ENCODE data around the gene TRIM8. TPM values are rescaled to one million over a fixed set of nuclear protein-coding genes. Genes with fewer than 3 reads are reported as not detected.

Gene TRIM8
- total RNA-seq, 1 donor from 2014 or later: 219 TPM

- Mint-ChIP-seq H3K4me3 (ENCODE audit: unreplicated experiment) (peak overlapping the region; percentile 88), H3K9me3 (ENCODE audit: unreplicated experiment) (no peaks in the 10 kb centered on the region), H3K27ac (ENCODE audit: unreplicated experiment) (peak overlapping the region; percentile 87), H3K36me3 (ENCODE audit: low read depth, unreplicated experiment) (peaks cover 26% of the 10 kb centered on the region), H3K27me3 (ENCODE audit: unreplicated experiment) (peaks cover 21% of the 10 kb centered on the region), H3K4me1 (ENCODE audit: unreplicated experiment) (peaks cover 30% of the 10 kb centered on the region)
- DNase-seq (ENCODE audit: low spot score): no peak
- TF ChIP-seq, protein P1, sequence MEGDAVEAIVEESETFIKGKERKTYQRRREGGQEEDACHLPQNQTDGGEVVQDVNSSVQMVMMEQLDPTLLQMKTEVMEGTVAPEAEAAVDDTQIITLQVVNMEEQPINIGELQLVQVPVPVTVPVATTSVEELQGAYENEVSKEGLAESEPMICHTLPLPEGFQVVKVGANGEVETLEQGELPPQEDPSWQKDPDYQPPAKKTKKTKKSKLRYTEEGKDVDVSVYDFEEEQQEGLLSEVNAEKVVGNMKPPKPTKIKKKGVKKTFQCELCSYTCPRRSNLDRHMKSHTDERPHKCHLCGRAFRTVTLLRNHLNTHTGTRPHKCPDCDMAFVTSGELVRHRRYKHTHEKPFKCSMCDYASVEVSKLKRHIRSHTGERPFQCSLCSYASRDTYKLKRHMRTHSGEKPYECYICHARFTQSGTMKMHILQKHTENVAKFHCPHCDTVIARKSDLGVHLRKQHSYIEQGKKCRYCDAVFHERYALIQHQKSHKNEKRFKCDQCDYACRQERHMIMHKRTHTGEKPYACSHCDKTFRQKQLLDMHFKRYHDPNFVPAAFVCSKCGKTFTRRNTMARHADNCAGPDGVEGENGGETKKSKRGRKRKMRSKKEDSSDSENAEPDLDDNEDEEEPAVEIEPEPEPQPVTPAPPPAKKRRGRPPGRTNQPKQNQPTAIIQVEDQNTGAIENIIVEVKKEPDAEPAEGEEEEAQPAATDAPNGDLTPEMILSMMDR (IDR thresholded peaks at IDR 0.05; ENCODE audit: unreplicated experiment): no peak
Observed at GRCh38 chr10:102641402-102641801, 2.9 kb upstream of the TRIM8 start.

- peaks cover 34% of the 10 kb centered on the region for H3K4me1 Mint-ChIP-seq (ENCODE audit: unreplicated experiment)
- H3K27ac Mint-ChIP-seq (ENCODE audit: unreplicated experiment): peak overlapping the region; percentile 87
- peak; percentile 97 for DNase-seq (ENCODE audit: low spot score)
- H3K36me3 Mint-ChIP-seq (ENCODE audit: low read depth, unreplicated experiment): peaks cover 32% of the 10 kb centered on the region
- H3K27me3 Mint-ChIP-seq (ENCODE audit: unreplicated experiment): peaks cover 25% of the 10 kb centered on the region
- H3K4me3 Mint-ChIP-seq (ENCODE audit: unreplicated experiment): peak overlapping the region; percentile 88
- H3K9me3 Mint-ChIP-seq (ENCODE audit: unreplicated experiment): no peaks in the 10 kb centered on the region
- TF ChIP-seq, protein P1 (IDR thresholded peaks at IDR 0.05; ENCODE audit: unreplicated experiment): no peak
Observed at GRCh38 chr10:102641880-102642735, 2.2 kb upstream of the TRIM8 start.

- TF ChIP-seq, protein P1 (IDR thresholded peaks at IDR 0.05; ENCODE audit: unreplicated experiment): no peak
- DNase-seq (ENCODE audit: low spot score): peak; percentile 53
- peak overlapping the region; percentile 94 for H3K27ac Mint-ChIP-seq (ENCODE audit: unreplicated experiment)
- peak overlapping the region; percentile 93 for H3K4me3 Mint-ChIP-seq (ENCODE audit: unreplicated experiment)
- peaks cover 25% of the 10 kb centered on the region for H3K27me3 Mint-ChIP-seq (ENCODE audit: unreplicated experiment)
- no peaks in the 10 kb centered on the region for H3K9me3 Mint-ChIP-seq (ENCODE audit: unreplicated experiment)
- peaks cover 36% of the 10 kb centered on the region for H3K36me3 Mint-ChIP-seq (ENCODE audit: low read depth, unreplicated experiment)
- H3K4me1 Mint-ChIP-seq (ENCODE audit: unreplicated experiment): peaks cover 38% of the 10 kb centered on the region
Observed at GRCh38 chr10:102642736-102643335, 1.4 kb upstream of the TRIM8 start.

DNA sequence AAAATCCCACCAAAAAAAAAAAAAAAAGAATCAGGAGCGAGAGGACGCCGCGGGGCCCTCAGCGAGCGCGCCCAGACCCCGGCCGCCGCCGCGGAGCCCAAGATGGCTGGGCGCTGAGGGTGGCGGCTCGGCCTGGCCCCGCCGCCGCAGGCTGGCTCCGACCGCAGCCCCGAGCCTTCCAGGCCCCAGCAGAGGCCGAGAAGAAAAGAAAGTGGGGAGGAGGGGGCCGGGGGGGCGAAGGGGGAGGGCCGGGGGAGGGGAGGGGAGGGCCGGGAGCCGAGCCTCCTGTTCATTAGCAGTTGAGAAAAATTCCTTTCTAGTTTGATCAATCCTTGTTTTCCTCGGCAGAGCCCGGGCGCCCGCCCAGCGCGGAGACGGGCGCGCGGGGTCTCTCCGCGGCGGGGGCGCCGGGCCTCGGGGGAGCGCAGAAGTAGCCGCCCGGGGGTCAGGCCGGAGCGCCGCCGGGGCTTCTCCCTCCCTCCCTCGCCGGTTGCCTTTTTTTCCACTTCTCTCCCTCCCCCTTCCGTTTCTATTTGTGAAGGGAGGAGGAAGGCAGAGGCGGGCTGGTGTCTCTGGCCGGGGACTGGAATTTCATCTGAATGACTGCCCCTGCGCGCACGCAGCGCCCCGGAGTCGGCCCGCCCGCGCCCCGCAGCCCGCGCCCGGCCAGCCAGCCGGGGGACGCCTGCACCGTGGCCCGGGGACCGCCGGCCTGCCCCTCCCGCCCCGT, 778 bp upstream of the TRIM8 start:
- Mint-ChIP-seq H3K4me1 (ENCODE audit: unreplicated experiment) (peaks cover 45% of the 10 kb centered on the region), H3K27me3 (ENCODE audit: unreplicated experiment) (peaks cover 25% of the 10 kb centered on the region), H3K4me3 (ENCODE audit: unreplicated experiment) (peak overlapping the region; percentile 93), H3K36me3 (ENCODE audit: low read depth, unreplicated experiment) (peaks cover 42% of the 10 kb centered on the region), H3K27ac (ENCODE audit: unreplicated experiment) (peak overlapping the region; percentile 94), H3K9me3 (ENCODE audit: unreplicated experiment) (no peaks in the 10 kb centered on the region)
- DNase-seq (ENCODE audit: low spot score): peak; percentile 61
- TF ChIP-seq, protein P1 (IDR thresholded peaks at IDR 0.05; ENCODE audit: unreplicated experiment): no peak

All from endothelial cell (in vitro differentiated cells).